Measurements from ENCODE around the gene CSRNP2.

Gene CSRNP2

DNA sequence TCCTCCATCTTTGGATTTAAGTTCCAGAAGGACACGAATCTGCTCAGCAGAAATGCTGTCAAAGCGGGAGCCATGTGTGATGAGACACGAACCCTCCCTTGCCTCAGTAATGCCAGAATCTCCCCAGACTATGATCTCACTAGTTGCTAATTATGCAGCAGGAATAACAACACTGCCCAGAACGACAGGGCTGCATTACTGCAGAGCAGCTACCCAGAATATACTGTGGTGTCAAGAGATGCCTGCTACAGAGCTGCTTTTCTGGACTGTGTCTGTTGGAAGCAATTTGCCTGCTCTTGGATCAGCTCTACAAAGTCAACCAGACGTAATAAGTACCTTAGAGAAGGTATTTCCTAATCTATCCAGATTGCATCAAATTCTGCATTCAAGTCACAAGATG is 5.5 kb downstream of the CSRNP2 start:
- no peak for DNase-seq

DNA sequence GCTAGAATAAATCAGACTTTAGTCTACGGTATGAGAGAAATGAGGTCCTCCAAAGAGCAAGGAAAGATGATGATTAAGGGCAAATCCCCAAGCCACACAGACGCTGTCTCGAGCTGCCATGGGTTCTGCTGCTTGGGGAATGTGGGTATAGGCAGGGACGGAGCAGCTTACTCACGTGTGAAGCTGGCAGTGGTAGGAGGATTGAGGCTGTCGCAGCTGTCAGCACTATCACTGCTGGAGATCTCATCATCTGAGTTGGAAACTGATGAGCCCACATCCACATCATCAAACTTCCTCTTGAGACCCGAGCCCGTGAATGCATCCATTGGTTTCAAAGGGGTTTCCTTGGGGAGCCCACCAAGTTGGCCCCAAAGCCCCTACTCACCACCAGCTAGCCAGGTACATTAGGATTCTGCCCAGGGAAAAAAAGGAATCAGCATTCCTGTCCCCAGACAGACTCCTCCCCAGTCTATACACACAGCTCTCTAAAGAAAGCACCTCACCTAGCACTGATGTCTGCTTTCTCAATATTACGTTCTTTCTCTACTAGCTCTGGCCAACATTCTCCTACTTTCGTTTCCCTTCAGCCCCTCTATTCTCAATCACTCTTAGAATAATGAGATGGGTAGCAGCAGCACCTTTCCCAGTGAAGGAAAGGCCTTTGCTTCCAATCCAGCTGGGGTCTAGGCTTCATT is 7.0 kb downstream of the CSRNP2 start:
- no peak for DNase-seq

DNA sequence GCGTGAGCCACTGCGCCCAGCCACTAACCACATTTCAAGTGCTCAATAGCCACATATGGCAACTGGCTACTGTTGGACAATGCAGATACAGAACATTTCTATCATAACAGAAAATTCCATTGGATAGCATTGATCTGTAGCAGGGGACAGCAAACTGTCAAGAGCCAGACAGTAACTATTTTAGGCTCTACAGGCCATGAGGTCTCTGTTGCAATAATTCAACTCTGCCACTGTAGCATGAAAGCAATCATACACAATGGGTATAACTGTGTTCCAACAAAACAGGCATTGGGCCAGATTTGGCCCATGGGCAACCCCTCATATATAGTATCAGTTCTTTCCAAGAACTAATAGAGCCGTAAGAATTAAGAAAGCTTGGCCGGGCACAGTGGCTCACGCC is 8.0 kb downstream of the CSRNP2 start:
- DNase-seq, result no peak

DNA sequence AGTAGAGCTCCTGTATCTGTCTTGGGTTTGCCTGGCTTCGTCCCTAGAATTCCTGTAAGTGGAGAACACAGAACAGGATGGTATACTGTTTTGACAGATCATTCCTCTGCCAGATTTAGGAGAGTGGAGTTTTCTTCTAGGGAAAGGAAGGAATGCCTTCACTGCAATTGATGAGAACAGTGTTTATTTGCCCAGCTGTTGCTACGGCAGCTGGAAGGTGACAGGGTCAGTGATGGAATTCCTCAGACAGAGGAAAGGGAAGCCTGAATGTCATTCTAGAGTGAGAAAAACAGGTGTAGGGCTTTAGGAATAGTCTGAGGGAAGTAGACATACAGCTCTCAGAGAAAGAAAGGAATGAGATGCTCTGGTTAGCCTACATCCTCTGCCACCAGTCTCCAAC is 11.7 kb downstream of the CSRNP2 start:
- no peak for DNase-seq

DNA sequence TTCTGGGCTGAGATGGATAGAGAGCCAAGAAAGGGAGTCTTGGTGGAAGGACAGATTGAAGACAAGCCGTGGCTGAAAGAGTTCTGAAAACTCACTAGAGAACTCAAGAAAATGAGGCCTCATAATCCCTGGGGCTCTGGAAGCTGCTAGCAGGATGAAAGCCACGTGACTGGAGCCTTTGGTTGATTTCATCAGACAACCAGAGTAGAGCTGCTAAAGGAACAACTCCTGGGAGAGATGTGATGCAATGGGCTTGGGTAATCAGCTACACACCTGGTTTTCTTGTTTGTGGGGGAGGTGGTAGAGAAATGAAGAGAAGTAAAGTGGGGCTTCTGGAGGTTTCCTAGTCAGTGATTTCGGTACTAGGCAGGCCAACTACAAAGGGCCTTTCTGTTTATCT is 13.4 kb downstream of the CSRNP2 start:
- DNase-seq, result no peak

DNA sequence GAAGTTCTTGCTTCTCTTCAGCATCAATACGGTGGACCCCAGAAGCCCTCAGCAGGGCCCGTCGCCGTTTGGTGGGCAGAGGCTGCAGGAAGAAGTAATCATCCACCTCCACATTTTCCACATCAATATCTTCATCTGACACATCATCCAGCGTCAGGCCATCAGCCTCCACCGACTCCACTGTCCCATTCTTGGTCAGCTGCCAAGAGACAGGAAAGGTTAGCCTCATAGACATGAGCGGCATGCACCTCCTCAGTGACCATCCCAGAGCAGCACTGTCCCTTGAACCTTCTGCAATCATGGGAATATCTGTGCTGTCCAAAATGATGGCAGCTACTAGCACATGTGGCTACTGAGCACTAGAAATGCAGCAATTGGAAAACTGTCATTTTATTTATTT is 15.6 kb downstream of the CSRNP2 start:
- DNase-seq, result no peak

DNA sequence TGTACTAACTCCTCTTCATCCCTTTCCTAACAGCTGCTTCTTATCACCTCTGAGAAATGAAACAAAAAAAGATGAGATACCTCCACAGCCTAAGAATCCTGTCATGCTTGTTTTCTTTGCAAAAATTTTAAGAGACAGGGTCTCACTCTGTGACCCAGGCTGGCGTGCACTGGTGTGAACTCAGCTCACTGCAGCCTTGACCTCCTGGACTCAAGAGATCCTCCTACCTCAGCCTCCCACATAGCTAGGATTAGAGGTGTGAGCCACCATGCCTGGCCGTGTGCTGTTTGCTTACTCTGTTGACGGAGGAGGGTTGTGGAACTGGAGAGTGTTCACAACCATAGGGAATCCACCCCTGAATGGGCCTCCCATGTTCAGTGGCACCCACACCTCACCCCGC is 16.2 kb downstream of the CSRNP2 start:
- DNase-seq, result no peak

DNA sequence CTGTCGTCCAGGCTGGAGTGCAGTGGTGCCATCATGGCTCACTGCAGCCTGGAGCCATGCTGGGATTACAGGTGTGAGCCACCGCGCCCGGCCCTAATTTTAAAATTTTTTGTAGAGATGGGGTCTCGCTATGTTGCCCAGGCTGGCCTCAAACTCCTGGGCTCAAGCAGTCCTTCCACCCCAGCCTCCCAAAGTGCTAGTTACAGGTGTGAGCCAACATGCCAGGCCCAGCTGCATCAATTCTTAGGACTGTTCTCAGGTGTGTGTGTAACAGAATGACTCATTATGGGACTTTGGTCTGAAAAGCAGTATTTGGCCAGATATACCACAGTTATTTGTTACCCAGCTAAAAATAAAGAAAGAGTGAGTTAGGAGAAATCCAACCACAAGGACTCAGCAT is 17.9 kb downstream of the CSRNP2 start:
- DNase-seq, result no peak

DNA sequence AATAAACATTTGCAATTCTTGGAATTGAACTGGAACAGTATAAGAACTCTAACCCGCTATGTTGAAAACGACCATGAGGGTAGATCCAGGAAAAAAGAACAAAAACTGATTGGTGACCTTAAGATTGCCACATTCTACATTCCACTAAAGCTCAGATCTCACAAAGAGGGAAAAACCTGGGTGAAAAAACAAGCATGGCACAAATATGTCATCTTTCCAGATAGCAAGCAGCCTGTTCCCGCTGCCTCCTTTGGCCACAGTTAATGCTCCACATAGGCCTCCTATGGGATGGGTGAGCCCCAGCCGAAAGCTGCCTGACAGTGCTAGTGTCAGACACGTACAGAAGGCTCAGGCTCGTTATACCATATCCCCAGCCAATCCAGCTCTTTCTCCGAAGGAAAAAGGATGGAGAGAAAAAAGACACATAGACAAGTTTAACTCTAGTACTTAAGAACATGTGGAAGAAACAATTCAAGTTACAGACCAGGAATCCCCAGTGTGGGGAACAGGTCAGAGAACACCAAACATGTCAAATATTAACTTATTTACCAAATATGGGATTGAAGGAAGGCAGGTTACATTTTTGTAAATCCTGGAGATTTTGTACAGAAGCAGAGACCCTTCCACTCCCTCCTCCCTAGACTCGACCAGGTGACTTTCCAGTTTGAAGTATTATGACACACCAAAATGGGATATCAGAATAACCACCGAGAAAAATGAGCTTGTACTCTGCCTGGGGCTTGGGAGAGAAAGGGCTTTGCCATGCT is 20.6 kb downstream of the CSRNP2 start:
- no peak for DNase-seq

DNA sequence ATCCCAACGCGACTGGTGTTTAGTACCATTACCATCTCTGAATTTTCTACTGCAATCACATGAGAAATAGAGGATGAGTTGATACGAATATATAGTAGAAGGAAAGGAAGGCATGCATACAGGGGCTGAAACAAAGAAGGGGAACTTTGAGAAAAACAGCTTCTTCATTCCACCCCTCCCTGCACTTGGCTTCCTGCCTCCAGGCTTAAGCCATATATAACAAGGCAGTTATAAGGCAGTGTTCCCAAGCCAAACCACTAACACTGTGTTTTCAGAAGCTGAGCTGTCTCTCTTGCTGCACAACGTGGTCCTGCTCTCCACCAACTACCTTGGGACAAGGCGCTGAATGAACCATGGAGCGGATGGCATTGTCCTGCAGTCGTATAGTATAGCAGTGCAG is 24.3 kb downstream of the CSRNP2 start:
- DNase-seq, result no peak

DNA sequence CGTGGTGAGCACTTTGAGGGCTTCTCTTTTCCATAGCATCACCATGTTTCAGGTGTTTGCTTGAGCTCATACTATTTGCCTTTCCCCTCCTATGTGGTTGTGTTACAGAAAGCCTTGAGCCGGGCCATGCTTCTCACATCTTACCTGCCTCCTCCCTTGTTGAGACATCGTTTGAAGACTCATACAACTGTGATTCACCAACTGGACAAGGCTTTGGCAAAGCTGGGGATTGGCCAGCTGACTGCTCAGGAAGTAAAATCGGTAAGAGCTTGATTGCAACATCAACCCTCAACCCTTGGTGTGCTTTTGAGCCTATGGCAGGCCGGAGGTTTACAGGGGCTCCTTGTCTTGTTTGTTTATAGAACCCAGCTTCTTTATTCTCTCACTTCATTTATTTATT is 27.2 kb downstream of the CSRNP2 start:
- DNase-seq, result no peak

DNA sequence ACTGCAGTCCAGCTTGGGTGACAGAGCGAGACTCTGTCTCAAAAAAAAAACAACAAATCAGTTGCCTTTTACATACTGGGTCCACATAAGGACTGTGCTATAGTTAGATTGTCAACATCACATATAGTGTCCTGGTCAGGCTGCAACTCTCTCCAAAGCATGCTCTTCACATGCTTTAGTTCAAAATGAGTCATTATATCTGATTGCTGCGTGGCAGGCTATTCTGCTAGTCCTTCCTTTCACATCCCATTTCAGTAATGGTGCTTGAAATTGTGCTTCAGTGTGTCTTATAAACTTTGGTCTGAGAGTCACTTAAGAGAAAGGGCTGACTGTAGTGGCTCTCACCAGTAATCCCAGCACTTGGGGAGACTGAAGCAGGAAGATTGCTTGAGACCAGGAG is 28.3 kb downstream of the CSRNP2 start:
- no peak for DNase-seq

DNA sequence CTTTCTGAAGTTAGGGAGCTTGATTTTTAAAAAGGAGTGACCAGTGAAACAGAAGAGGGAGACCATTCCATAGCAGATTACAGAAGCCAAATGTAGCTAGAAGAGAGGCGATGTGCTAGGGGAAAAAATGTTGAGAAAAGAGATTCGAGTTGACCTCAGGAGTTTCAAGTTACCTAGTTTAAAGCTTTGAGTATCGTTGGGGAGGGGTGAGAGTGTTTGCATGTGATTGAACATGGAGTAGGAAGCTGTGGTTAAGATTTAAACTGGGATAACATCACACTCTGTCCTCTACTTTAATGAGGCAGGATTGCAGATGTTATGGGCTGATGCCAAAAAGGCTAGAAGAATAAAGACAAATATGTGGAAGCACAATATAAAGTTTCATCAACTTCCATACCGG is 31.6 kb downstream of the CSRNP2 start:
- no peak for DNase-seq

DNA sequence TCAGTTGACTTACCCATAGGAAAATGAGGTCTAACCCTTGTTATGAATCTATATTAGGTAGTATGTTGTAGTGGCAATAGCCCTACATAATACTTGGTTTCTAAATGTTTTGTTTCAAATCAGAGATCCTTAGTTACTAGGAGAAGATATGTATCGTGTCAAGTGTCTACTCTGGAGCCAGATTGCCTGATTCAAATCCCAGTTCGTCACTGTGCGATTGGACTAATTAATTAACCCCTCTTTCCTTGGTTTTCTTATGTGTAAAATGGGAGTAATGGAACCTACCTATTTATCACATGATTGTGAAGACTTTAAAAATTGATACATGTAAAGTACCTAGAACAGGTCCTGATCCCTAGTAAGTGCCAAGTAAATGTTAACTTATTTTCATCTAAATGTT is 33.9 kb downstream of the CSRNP2 start:
- no peak for DNase-seq

DNA sequence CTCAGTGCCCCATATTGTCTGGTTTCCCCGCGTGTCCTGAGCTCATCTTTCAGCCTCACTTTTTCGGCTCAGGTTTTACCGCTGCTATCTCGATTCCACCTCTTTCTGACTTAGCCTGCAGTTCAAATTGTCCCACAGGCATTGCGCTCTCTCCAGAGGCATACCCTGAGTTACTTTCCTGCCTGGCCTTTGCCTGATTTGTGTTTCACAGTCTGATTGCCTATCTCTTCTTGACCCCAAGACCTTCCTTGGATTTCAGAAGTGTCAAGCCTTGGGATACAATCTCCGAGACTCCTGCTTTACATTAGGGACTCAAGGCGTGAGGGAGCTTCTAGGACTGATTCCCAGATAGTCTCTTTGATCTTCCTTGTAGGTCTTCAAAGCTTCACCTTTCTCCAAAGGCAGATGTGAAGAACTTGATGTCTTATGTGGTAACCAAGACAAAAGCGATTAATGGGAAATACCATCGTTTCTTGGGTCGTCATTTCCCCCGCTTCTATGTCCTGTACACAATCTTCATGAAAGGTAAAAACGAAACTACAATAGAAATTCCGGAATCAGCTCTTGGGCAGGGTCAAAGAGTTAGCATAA is 34.6 kb downstream of the CSRNP2 start:
- DNase-seq, result peak; percentile 42

DNA sequence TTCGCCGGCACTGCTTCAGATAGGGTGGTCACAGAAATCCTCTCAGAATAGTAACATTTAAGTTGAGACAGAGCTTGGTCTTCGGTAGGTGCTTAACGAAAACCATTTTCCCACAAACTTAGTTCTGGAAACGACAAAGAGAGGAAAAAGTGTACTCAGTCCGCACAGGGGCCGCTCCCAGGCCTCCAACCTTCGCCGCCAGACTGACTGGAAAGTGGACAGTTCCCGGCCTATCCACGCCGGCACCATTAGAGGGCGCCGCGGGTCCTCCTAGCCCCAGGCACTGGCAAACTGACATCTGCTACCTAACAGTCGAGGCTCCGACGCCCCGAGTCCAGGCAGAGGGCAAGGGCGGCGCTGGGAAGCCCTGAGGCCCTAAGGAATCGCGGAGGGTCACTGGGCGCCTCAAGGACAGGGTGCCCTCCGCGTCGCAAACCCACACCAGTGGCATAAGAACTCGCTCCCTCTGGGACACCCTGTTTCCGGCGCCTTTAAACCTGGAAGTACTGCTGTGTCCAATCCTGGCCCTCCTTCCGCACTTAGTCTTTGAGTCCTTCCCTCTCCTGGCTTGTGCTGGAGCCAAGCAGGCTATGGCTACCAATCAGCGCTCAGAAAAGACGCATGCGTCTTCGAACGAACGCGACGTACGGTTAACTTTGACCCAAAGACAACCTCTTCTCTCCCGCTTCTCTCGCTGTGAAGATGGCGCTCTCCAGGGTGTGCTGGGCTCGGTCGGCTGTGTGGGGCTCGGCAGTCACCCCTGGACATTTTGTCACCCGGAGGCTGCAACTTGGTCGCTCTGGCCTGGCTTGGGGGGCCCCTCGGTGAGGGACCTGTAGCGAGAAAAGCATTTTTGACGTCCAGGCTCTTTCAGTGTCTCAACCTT is 35.5 kb downstream of the CSRNP2 start, which contains the start of gene LETMD1:
Gene LETMD1, plus strand, starts transcription at position 673 of the 886 bp plus-strand sequence. Its CDS starts 30 bp downstream, at position 703.
- DNase-seq, result peak; percentile 95

DNA sequence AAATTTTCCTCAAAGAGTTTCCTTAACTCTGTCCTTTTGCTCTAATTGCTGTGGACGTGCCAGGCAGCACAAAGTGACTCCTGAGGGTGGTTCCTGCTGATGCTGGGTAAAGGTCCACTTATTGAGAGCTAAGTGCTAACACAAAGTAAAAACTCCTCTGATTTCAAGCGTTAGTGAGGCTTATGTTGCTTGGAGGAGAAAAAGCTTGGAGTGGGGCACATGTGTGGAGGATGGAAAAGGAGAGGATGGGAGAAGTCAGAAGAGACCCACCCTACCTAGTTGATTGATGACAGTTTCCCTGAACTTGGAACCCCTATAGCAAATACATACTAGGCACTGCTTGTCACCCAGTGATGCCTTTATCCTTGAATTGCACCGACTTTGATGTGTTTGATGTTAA is 47.1 kb downstream of the CSRNP2 start:
- no peak for DNase-seq

DNA sequence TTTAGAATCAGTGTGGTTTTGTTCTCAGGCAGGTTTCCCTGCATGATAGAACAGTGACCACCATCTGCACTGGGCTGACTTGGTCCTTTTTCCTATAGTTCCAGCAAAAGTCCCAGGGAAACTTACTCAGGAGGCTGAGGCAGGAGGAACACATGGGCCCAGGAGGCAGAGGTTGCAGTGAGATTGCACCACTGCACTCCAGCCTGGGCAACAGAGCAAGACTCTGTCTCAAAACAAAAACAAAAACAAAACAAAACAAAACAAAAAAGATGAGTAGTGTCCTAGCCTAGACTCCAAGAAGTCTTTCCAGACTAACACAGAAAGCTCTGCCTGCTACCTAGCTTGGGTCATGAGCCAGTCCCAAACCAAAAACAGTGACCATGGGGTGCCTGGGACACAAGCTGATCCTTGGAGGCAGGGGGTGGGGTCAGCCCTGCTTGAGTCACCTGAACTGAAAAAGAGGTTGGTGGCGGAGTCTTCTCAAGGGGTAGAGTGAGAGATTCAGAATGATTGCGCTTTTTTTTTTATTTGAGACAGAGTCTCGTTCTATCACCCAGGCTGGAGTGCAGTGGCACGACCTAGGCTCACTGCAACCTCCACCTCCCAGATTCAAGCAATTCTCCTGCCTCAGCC is 49.8 kb downstream of the CSRNP2 start:
- DNase-seq, result no peak

DNA sequence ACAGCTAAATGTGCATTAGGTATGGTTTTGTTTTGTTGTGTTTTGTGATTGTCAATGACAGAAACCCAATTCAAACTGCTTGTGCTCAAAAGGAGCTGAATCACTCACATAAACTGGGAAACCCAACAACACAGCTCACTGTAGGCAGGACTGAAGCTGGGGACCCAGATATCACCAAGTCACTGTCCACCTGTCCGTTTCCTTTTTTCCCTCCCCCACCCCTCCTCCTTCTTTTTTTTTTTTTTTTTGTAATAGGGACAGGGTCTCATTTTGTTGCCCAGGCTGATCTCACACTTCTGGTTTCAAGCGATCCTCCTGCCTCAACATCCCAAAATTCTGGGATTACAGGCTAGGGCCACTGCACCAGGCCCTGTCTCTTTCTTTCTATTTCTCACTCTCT is 50.3 kb downstream of the CSRNP2 start:
- no peak for DNase-seq

DNA sequence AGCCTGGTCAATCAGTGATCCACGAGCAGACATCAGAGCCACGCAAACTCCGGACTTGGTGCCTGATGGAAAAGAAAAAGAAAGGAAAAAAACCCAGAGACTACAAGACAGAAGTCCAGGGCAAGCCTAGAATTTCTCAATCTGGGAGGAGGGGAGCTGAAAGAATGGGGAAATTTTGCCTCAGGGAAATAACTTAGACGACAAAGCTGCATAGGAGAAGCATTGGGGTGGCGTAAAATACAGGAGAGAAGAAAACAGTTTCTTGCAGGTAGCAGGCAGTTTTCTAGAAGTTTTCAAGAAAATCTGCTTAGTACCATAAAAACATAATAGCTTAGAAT is 54.6 kb downstream of the CSRNP2 start:
- no peak for DNase-seq

DNA sequence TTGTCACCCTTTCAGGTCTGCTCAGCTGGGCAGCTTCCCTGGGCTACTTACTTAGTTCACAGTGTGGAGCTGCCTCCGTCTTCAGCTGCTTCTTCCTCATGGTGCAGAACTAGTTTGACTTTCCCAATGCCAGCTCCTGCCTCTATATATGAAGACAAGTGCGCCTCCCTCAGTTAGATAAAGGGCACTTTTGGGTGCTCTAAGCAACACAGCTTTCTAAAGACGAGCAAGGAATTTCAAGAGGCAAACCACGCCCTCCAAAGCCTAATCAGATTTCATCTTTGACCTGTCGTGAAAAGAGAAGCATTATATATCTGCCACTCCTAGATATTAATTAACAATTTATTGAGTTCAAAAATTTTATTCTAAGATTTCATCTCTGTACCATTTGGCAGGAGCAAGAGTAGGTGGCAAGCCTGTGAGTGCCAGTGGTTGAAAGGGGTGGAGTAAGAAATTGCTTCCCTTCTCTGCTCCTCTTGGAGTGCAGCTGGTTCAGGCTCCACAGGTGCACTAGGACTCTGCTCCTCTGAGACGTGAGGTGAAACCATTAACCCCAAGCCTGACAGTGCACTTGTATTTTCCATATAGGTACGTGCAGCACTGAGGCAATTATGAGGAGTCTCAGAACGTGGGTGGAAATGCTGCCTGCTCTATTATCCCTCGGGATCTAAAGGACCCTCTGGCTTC is 55.1 kb downstream of the CSRNP2 start:
- peak; percentile 32 for DNase-seq

DNA sequence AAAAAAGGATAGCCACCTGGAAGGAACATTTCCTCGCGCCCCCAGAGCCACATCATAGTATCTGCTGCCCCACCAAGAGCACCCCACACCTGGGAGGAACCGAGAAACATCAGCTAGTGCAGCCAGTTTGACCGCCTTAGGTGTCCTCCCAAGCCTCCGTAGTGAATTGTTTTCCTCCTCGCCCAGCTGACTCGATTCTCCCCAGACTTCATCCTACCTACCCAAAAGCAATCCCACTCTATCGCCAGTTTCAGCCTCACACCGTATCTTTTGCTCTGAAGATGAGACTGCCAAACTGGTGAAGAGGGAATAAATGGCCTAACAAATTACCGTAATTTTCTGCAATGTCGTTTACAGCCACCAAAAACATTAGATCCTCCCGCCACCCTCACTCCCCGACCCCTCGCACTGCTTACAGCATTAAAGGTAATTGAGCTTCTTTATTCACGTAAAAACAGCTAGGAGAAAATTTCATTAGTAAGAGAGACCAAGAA is 56.0 kb downstream of the CSRNP2 start:
- DNase-seq, result no peak

Data from CD4-positive, alpha-beta T cell treated with Interleukin-12 subunit alpha and Interleukin-12 subunit beta, for 1 hour (primary cell).